ENCODE data around the gene NIT1.

Gene NIT1

DNA sequence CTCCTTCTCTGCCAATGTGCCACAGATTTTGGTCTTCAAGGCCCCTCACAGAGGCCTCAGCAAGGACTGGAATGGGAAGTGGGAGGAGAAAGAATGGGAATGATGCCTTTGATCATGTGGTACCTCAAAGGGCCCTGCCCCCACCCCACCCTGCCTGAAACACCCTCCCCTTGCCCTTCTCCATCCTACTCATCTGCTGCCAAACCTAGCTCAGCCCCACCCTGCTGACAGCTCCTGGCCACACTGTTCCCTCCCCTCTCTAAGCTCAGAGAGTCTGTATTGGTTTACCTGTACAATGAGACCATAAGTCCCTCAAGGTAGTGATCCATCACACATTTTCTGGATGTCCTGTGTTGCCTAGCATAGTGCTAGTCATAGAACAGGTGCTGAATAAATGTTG lies 41.5 kb upstream of the NIT1 start:
- Histone ChIP-seq H3K79me2 (ENCODE audit: insufficient read depth, low read length) (no peaks in the 10 kb centered on the region), H2AFZ (ENCODE audit: low read depth, low read length, severe bottlenecking) (no peak overlapping the region), H4K20me1 (ENCODE audit: low read depth, low read length) (no peaks in the 10 kb centered on the region), H3K27me3 (ENCODE audit: low read length) (no peaks in the 10 kb centered on the region), H3K9me3 (ENCODE audit: insufficient read depth, low read length) (no peaks in the 10 kb centered on the region), H3K36me3 (ENCODE audit: low read length) (no peaks in the 10 kb centered on the region), H3K9ac (ENCODE audit: low read length) (no peak overlapping the region), H3K27ac (ENCODE audit: low read depth, low read length) (no peak overlapping the region), H3K4me3 (ENCODE audit: insufficient read depth, low read length, poor library complexity, severe bottlenecking) (no peak overlapping the region), H3F3A (ENCODE audit: insufficient read depth) (0 out of 2 replicates have a peak, but pooled peaks cover under 1% of the 10 kb centered on the region), H3K4me2 (ENCODE audit: low read depth, low read length, poor library complexity, severe bottlenecking) (no peak overlapping the region), H3K9me2 (replicated peaks; ENCODE audit: insufficient read depth, low read length) (no peaks in the 10 kb centered on the region)
- TF ChIP-seq, protein P1, sequence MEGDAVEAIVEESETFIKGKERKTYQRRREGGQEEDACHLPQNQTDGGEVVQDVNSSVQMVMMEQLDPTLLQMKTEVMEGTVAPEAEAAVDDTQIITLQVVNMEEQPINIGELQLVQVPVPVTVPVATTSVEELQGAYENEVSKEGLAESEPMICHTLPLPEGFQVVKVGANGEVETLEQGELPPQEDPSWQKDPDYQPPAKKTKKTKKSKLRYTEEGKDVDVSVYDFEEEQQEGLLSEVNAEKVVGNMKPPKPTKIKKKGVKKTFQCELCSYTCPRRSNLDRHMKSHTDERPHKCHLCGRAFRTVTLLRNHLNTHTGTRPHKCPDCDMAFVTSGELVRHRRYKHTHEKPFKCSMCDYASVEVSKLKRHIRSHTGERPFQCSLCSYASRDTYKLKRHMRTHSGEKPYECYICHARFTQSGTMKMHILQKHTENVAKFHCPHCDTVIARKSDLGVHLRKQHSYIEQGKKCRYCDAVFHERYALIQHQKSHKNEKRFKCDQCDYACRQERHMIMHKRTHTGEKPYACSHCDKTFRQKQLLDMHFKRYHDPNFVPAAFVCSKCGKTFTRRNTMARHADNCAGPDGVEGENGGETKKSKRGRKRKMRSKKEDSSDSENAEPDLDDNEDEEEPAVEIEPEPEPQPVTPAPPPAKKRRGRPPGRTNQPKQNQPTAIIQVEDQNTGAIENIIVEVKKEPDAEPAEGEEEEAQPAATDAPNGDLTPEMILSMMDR (IDR thresholded peaks at IDR 0.05; ENCODE audit: insufficient read depth, low read length, poor library complexity, severe bottlenecking): no peak
- TF ChIP-seq EZH2phosphoT487 (conservative IDR thresholded peaks at IDR 0.05; ENCODE audit: low read length): no peak

DNA sequence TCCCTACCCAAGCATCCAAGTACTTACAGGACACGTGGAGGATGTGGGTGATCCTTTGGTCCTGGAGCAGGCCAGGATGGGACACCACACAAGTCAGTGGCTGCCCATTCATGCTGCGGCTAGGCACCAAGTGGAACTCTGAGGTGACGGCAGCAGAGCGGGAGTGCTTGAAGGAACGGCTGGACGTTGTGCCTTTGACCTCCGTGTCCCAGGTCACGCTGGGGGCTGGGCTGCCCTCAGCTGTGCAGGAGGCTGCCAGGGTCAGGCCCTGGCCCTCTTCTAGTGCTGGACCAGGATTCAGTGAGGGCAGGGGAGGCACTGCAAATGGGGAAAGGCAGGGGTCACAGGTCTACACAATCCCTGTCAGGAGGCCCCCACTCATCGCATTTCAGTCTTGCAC lies 40.5 kb upstream of the NIT1 start:
- no peaks in the 10 kb centered on the region for H3F3A ChIP-seq (ENCODE audit: insufficient read depth)
- no peaks in the 10 kb centered on the region for H3K79me2 ChIP-seq (ENCODE audit: insufficient read depth, low read length)
- no peak overlapping the region for H3K4me3 ChIP-seq (ENCODE audit: insufficient read depth, low read length, poor library complexity, severe bottlenecking)
- no peaks in the 10 kb centered on the region for H3K27me3 ChIP-seq (ENCODE audit: low read length)
- H3K9ac ChIP-seq (ENCODE audit: low read length): no peak overlapping the region
- no peaks in the 10 kb centered on the region for H3K9me2 ChIP-seq (replicated peaks; ENCODE audit: insufficient read depth, low read length)
- no peak overlapping the region for H3K27ac ChIP-seq (ENCODE audit: low read depth, low read length)
- no peak overlapping the region for H3K4me2 ChIP-seq (ENCODE audit: low read depth, low read length, poor library complexity, severe bottlenecking)
- no peak overlapping the region for H2AFZ ChIP-seq (ENCODE audit: low read depth, low read length, severe bottlenecking)
- no peaks in the 10 kb centered on the region for H4K20me1 ChIP-seq (ENCODE audit: low read depth, low read length)
- no peaks in the 10 kb centered on the region for H3K36me3 ChIP-seq (ENCODE audit: low read length)
- TF ChIP-seq, protein P1 (IDR thresholded peaks at IDR 0.05; ENCODE audit: insufficient read depth, low read length, poor library complexity, severe bottlenecking): no peak
- no peak for TF ChIP-seq EZH2phosphoT487 (conservative IDR thresholded peaks at IDR 0.05; ENCODE audit: low read length)
- H3K9me3 ChIP-seq (ENCODE audit: insufficient read depth, low read length): no peaks in the 10 kb centered on the region

DNA sequence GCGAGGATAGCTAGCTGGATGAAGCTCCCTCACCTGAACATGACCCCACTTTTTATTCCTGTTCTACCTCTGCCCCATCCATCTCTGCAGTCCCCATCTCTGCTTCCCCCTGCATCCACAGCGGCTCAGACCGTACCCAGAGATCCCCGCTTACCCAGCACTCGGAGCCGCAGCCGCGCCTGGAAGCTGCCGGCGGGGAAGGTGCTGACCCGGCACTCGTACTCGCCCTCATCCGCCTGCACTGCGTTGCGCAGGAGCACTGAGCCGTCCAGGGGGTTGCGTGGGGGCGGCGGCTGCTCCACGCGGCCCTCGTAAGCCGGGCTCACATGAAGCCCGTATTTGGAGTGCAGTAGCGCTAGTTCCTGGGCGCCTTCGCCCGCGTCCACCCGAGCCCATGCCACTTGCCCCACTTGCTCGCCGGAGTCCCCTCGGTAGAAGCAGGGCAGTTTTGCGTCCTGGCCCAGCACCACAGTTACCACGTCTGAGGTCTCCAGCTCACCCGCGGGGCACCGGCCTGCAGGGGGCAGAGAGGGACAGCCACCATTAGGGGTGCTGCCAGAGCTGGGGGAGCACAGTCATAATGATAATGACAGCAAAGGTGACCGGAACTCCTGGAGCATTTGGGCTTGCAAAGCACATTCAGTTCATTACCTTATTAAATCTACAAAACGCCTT lies 38.3 kb upstream of the NIT1 start:
- no peaks in the 10 kb centered on the region for H4K20me1 ChIP-seq (ENCODE audit: low read depth, low read length)
- H3K4me3 ChIP-seq (ENCODE audit: insufficient read depth, low read length, poor library complexity, severe bottlenecking): no peak overlapping the region
- no peak overlapping the region for H3K9ac ChIP-seq (ENCODE audit: low read length)
- TF ChIP-seq EZH2phosphoT487 (conservative IDR thresholded peaks at IDR 0.05; ENCODE audit: low read length): no peak
- H3K27ac ChIP-seq (ENCODE audit: low read depth, low read length): no peak overlapping the region
- no peaks in the 10 kb centered on the region for H3K36me3 ChIP-seq (ENCODE audit: low read length)
- H3K9me3 ChIP-seq (ENCODE audit: insufficient read depth, low read length): no peaks in the 10 kb centered on the region
- no peak overlapping the region for H3K4me2 ChIP-seq (ENCODE audit: low read depth, low read length, poor library complexity, severe bottlenecking)
- H3K27me3 ChIP-seq (ENCODE audit: low read length): no peaks in the 10 kb centered on the region
- no peaks in the 10 kb centered on the region for H3F3A ChIP-seq (ENCODE audit: insufficient read depth)
- H3K9me2 ChIP-seq (replicated peaks; ENCODE audit: insufficient read depth, low read length): no peaks in the 10 kb centered on the region
- H2AFZ ChIP-seq (ENCODE audit: low read depth, low read length, severe bottlenecking): no peak overlapping the region
- no peaks in the 10 kb centered on the region for H3K79me2 ChIP-seq (ENCODE audit: insufficient read depth, low read length)
